Stimulated activated naive CD4-positive, alpha-beta T cell treated with Interleukin-2 at 50 U/mL for 16 hours (primary cell): ENCODE measurements around the gene GARS1.
"Not testable (repeated sequence)": the region's sequence is repeated elsewhere in the genome, so short reads cannot be mapped to it uniquely, and the experiment has no call there.

Experiments
- DNase-seq: peaks from one replicate; lab custom pipeline; 2025; lab: John Stamatoyannopoulos, UW

Gene GARS1

DNA sequence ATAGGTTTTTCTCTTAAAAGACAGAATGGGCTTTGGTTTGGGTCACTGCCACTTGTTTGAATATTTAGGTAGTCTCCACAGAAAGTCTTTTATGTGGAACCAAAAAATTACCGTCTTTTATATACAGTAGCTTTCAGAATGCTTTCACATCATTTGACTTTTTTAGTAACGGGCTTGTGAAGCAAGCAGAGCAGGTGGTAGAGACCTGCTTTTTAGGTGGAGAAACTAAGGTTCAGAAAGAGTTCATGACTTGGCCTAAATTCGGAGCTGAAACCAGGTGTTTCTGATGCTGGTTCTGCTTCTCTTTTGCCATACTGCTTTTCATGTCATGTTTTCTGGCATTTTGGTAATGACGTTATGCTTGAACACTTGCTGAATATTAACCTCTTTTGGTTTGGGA is 36.3 kb downstream of the GARS1 start:
- no peak for DNase-seq

DNA sequence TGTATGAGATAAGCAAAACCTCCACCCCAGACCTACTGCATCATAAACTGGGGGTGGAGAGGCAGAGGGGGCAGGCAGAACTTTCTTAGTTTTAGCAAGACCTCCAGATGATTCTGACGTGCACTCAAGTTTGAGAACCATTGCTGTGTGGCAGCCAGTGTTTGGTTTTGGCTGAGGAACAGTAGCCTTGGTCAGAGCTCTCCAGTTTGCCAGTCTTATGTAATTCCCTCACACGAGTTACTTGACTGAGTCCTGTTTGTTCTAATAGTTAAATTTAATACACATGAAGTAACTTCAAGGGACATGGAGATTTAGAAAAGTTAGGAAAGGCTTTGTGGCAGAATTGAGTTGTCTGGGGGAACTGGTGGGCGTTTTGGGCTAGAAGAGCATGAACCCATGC is 38.5 kb downstream of the GARS1 start:
- DNase-seq: no peak

- no peak for DNase-seq
Observed at GRCh38 chr7:30634193-30634626, 39.5 kb downstream of the GARS1 start.

GRCh38 chr7:30634634-30635201 is 40.0 kb downstream of the GARS1 start:
- no peak for DNase-seq

DNA sequence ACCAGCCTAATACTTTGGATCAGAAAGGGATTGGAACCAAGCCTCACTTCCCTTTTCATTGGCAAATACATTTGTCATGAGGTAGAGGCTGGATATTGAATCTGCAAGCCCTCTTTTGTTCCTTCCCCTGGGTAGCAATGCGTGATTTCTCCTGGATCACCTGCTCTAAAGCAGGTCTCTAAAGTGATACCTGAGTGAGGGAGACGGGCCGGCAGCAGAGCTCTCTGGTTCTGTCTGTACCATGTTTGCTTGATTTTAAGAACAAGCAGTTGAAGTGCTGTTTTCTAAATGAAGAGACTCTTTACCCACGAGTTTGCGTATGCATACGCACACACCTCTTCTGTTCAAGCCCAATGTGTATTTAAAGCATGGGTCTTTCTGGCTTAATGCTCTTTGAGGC is 41.1 kb downstream of the GARS1 start:
- no peak for DNase-seq

DNA sequence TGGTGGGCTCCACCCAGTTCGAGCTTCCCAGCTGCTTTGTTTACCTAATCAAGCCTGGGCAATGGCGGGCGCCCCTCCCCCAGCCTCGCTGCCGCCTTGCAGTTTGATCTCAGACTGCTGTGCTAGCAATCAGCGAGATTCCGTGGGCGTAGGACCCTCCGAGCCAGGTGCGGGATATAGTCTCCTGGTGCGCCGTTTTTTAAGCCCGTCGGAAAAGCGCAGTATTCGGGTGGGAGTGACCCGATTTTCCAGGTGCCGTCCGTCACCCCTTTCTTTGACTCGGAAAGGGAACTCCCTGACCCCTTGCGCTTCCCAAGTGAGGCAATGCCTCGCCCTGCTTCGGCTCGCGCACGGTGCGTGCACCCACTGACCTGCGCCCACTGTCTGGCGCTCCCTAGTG is 47.6 kb downstream of the GARS1 start:
- DNase-seq: not testable (repeated sequence)

GRCh38 chr7:30642789-30643188 is 48.1 kb downstream of the GARS1 start:
- DNase-seq: no peak

DNA sequence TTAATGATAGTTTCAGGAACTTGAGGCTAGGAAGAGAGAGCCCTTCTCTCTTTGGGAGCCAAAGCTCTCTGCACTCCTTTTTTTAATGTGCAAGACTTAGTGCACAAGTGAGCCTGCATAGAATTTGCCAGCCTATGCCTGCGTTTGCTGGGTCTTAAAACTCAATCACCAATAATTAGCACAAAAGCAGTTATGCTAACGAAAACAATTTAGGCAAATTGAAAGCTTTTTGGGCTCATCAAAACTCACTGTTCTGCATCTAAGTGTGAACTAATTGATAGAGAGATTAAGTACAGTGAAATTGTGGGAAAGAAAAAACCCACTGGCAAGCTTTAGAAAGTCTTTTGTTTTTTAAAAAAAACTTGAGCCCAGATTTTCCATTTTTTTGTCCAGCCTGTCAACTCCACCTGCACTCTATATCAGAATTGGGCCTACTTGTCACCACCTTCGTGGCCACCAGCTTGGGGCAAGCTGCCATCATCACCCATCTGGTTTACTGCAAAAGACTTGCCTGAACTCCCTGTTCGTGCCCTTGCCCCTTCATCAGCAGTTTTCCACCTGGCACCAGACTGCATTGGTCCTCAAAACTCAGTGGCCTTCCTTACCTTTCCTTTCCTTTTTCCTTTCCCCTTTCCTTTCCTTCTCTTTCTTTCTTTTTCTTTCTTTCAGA is 49.7 kb downstream of the GARS1 start:
- DNase-seq: no peak

DNA sequence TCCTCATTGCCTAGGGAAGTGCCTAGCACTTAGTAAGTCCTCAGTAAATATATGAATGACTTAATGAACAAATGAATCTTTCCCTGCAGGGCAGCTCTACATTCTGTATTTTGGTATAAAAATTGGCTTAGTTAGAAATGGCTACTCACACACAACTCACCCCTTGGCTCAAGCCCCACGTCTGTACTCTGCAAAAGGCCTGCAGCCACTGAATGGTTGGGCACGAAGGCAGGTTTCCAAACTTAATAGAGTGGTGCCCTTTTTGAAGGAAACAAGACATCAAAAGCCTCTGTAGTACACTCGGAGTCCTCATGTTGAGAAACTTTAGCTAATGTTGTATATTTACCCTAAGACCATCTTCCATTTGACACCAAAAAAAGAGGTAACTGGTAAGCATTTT is 51.0 kb downstream of the GARS1 start:
- DNase-seq: no peak

DNA sequence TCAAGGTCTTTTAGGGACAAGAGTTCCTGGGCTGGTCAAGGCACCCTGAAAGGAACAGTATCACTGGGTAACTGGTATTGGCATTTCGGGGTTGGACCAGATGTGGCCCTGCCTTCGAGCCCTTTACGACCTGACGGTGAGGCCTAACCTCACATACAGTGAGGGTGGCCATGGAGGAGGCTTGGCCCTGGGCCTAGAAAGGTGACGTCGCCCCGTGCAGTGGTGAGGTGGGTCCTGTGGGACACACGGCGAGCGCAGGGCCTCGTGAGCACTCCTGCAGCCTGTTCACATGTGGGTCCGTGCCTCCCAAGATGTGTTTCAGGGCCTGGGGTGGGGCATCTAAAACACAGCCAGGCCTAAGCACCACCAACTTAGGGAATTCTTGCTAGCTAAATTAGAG is 51.5 kb downstream of the GARS1 start:
- DNase-seq: no peak

DNA sequence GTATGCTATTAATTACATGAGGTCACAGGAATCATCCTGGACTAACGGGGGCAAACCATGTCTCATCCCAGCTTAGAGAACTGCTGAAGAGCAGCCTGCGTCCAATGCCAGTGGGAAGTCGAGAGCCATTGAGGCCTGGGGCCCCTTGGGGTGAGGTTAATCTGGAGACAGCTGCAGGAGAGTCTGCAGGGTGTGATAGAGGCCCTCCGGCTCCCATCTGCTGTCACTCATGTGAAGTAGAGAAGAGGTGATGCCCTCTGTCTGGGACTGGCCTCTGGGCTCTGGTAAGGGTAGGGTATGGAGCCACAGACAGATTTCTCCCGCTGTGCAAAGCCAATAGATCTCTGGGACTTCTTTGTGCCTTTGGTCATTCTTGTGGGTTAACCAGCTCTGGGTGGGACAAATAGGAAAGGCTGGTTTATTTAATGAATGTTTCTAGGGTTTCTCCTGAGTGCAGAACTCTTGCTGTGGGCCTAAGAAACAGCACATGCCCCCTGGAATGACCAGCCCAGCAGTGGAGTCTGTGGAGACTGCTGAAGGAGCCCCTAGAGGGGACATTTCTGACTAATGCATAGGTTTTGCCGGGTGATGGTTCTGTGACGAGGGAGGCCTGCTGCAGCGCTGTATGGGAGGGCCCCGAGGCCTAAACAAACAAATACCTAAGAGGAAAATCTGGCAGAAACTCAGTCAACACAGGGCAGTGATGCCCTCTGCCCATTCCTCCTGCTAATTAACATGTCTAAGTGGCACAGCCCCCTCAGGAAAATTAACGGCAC is 53.1 kb downstream of the GARS1 start:
- no peak for DNase-seq

GRCh38 chr7:30648744-30649540 is 54.3 kb downstream of the GARS1 start:
- no peak for DNase-seq

GRCh38 chr7:30649717-30650420 is 55.2 kb downstream of the GARS1 start:
- DNase-seq: no peak

- no peak for DNase-seq
Observed at GRCh38 chr7:30650421-30650808, 55.7 kb downstream of the GARS1 start.

DNA sequence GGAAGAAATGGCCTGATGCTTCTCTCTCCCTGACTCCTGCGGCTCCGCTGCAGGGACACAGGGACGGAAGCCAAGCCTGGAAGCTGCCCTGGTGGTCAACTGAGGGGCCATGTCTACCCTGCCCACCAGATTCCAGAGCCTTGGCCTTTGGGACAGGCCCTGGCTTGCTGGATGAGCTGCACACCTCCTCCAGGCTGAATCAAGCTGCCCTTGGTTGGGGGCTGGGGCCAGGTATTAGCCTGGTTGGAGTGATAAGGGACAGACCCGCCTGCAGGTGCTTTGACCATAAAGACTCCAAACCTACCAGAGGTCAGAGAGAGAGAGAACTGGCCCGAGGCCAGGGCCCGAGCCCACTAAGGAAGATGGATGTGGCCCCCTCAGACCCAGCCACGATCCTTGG is 57.5 kb downstream of the GARS1 start:
- no peak for DNase-seq

DNA sequence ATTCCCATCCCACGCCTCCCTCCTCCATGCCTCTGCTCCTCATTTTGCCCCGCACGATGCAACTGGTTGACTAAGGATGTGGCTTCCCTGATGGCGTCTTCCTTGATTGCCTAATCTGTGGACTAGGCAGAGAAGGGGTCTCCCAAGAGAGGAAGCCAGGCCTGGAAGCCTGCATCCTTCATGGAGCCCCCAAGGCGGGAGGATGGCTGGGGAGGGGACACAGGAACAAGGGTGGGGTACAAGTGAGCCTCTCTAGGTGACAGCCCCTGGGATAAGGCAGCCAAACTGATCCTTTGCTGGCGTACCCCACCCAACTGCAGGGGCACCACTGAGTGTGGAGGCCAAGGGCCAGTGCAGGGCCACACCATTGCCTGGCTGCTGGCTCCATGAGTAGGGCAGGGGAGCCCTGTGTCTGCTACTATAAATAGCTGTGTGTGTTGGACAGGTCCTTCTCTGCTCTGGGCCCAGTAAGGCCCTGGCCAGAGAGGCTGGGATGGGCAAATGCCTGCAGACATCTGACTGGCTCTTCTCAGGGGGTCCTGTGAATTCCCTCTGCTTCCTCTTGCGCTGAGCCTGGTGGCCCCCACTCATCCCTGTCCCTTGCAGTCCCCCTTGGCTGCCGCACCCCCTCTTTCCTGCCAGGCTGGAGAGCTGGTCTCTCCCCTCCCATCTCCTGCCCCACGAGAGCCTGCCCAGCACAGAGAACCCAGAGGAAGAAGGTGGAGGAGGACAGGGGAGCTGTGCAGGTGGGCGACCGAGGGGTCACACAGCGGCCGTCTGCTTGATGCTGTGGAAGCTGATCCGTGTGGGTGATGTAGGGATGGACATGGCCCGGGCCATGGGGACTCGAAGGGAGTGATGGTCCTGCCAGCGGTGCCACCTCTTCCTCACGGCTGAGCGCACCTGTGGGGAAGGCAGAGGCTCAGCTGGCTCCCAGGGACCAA is 58.3 kb downstream of the GARS1 start:
- DNase-seq: no peak

DNA sequence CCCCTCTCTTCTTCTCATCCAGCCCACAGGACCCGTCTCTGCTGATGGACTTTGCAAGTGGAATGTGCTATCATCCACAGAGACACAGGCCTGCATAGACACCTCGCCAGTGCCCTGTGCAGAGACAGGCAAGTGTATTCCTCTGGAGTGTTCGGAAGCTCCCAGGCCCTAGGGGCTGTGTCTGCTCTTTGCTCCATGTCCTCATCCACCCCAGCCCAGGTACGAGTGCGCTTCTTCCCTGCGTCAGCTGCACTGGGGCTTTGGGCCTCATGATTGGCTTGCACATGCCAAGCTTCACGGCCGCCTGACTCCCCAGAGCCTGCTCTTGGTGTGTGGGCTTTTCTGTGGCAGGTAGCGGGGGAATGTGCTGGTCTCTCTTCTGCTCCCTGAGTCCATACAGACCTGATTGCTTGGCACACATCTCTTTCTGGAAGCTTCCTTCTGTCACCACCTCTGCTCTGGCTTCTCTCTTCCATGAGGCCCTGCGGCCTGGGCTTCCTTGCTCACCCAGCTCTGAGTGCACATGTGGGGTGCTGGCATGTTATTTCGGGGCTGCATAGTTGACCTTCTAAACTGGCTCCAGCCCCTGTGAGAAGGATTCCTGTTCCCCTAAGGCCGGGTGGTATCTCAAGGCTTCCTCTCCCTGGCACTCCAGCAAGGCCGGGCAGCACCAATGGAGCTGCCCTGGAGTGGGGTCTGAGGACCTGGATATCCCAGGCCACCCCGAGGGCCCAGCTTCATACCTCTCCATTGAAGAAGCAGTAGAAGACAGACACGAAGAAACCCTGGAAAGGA is 59.8 kb downstream of the GARS1 start:
- no peak for DNase-seq

GRCh38 chr7:30655096-30655970 is 60.7 kb downstream of the GARS1 start:
- DNase-seq: no peak
